GM13977 (cell line): ENCODE results near the gene RYK.
A peak's percentile ranks its signal among the peaks of the same experiment; 100 is the strongest.

ENCODE experiments used
- DNase-seq: peaks from one replicate; pipeline ENCODE4 v3.0.0; 2012; ENCODE audit warnings: low spot score
- in situ Hi-C: fragments of 300-500 bp; cut with MboI; formaldehyde crosslinking; loops from one replicate; pipeline ENCODE4 v1.12.0; 2022; ENCODE audit warnings: low sequenced_read_pairs, low pct_unique_long_range_greater_than_20kb, mixed read lengths, inconsistent platforms; ENCODE audit not compliant: unreplicated experiment
- TF ChIP-seq, protein P1 (sequence below): IDR thresholded peaks from 2 replicates; pipeline ENCODE4 v1.5.1; 2012; ENCODE audit warnings: mild to moderate bottlenecking, control low read depth; ENCODE audit not compliant: insufficient read depth; ENCODE audit errors: extremely low read depth, missing control alignments

RYK gene

DNA sequence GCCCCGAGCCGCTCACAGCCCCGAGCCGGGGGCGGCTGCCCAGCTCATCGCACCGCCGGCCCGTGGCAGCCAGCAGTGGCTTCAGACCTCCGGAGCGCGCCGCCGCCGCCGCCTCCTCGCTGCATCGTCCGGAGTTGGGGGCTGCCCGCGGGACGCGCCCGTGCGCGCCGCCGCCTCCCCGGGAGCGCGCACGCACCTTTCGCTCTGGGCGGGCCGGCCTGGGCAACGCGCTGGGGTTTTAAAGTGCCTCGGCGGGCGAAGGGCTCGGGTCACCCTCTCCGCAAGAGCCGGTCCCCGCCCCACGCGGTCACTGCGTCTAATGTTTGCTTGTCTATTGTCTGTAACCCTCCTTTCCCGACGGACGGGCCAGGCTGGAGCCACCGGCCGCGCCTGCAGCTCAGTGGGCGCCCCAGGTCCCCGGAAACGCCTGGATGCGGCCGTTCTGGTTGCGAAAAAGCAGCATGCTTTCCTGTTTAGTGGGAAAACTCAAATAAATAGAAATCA is at the start of gene RYK:
RYK (minus strand) TSS at position 143 of the 504 bp plus-strand sequence. CDS start 205 bp downstream, outside the sequence.
- peak; percentile 92 for DNase-seq
- in situ Hi-C loops, result no loop called here
- TF ChIP-seq, protein P1, sequence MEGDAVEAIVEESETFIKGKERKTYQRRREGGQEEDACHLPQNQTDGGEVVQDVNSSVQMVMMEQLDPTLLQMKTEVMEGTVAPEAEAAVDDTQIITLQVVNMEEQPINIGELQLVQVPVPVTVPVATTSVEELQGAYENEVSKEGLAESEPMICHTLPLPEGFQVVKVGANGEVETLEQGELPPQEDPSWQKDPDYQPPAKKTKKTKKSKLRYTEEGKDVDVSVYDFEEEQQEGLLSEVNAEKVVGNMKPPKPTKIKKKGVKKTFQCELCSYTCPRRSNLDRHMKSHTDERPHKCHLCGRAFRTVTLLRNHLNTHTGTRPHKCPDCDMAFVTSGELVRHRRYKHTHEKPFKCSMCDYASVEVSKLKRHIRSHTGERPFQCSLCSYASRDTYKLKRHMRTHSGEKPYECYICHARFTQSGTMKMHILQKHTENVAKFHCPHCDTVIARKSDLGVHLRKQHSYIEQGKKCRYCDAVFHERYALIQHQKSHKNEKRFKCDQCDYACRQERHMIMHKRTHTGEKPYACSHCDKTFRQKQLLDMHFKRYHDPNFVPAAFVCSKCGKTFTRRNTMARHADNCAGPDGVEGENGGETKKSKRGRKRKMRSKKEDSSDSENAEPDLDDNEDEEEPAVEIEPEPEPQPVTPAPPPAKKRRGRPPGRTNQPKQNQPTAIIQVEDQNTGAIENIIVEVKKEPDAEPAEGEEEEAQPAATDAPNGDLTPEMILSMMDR, result no peak

DNA sequence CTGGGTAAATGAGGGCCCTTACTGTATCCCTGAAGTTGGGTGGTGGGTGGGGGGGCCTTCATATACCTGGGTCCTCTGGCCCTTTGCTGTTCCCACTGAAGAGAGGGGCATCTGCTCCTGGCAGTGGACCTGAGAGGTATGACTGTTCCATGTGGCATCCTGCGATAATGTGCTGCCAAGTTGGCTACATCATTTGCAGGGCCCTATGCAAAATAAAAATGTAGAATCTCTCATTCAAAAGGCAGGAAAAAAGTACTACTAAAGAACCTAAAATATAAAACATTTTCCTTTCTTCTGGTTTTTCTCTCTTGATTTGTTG is 49.2 kb upstream of the RYK start:
- TF ChIP-seq, protein P1, result no peak
- in situ Hi-C loops, result loop anchor here (10.0 kb wide), 2 partner anchors 85 to 175 kb away; no protein-coding TSS in a partner anchor
- DNase-seq, result no peak

DNA sequence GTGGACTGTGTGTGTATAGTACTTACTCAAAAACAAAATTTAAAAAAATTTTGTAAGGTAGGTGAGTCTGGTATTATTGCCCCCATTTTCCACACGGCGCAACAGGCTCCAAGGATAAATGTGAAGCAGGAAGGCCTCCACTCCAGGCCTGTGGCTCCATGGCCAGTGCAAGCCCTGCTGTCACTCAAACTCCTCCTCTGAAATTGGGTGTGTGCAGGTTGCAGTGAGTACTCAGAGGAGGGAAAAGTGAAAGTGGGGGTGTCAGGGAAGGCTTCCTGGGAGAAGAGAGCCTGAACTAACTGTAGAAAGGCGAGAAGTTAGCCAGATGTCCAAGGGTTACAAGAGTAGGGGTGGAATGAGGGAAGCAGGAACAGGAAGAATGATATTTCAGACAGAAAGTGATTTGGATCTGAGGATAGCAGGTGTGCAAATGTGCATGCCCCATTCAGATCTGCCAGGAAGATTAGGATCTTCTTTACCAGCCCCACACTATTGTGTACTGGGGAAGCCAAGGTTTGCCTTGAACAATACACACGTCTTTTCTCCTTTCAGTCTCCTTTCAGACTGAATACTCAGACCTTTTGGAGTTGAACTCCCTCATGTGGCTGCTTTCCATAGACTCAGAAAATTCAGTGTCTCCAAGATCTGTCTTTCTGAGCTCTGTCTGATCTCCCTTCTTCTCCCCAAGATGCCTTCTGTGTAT is 48.7 kb upstream of the RYK start:
- in situ Hi-C loops, result no loop called here
- DNase-seq, result no peak
- TF ChIP-seq, protein P1, result peak; percentile 40

DNA sequence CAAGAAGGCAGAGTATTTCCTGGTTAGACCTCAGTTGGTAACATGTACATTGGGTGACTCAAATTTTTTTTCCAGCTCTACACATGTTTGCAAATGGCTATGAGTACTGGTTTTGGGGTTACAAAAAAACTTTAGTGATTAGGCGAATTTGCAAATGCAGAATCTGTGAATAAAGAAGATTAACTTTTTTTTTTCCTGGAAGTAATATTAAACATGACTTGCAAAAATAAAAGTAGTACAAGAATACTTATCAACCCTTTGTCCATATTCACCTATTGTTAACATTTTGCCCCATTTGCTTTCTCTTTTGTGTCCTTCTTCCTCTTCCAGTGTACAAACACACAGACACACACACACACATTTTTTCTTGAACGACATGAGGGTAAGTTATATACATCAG is 47.6 kb upstream of the RYK start:
- in situ Hi-C loops, result no loop called here
- TF ChIP-seq, protein P1, result no peak
- no peak for DNase-seq

DNA sequence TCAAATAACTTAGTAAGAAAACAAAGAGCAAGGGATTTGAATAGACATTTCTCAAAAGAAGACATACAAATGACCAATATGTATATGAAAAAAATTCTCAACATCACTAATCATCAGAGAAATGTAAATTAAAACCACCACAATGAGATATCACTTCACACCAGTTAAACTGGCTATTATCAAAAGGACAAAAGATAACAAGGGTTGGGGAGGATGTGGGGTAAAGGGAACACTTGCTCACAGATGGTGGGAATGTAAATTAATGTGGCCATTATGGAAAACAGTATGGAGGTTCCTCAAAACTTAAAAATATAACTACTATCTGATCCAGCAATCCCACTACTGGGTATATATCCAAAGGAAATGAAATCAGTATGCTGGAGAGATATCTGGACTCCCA is 46.0 kb upstream of the RYK start:
- TF ChIP-seq, protein P1, result no peak
- no peak for DNase-seq
- in situ Hi-C loops, result no loop called here

DNA sequence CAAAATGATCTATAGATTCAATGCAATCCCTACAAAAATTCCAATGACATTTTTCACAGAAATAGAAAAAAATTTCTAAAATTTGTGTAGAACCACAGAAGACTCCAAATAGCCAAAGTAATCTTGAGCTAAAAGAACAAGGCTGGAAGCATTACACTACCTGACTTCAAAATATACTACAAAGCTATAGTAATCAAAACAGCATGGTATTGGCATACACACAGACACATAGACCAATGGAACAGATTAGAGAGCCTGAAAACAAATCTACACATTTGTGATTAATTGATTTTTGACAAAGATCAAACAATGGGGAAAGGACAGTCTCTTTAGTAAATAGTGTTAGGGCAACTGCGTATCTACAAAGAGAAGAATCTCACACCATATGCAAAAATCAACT is 45.3 kb upstream of the RYK start:
- in situ Hi-C loops, result no loop called here
- no peak for DNase-seq
- TF ChIP-seq, protein P1, result no peak
